Activated CD8-positive, alpha-beta memory T cell treated with anti-CD3 and anti-CD28 coated beads for 36 hours (primary cell): ENCODE data around the gene COX4I1. TPM values are rescaled to one million over a fixed set of nuclear protein-coding genes. Genes with fewer than 3 reads are reported as not detected.

ENCODE experiments used
- CTCF ChIA-PET: fragments of 350-600 bp; sonication (Branson Sonifier 250); formaldehyde crosslinking; loops from one replicate; lab custom pipeline; 2021; ENCODE audit warnings: antibody characterized with exemption; lab: Charles Lee
- POLR2A ChIA-PET: fragments of 350-600 bp; sonication (Branson Sonifier 250); formaldehyde crosslinking; loops from one replicate; lab custom pipeline; 2021; ENCODE audit warnings: antibody characterized with exemption; lab: Charles Lee
- total RNA-seq, 2 experiments: library from RNA; stranded (reverse); gene quantifications; one replicate each; pipeline ENCODE4 v1.2.3, GENCODE V29; 2021

Gene COX4I1
- total RNA-seq, 2 experiments from 2014 or later = 451 to 479 TPM

DNA sequence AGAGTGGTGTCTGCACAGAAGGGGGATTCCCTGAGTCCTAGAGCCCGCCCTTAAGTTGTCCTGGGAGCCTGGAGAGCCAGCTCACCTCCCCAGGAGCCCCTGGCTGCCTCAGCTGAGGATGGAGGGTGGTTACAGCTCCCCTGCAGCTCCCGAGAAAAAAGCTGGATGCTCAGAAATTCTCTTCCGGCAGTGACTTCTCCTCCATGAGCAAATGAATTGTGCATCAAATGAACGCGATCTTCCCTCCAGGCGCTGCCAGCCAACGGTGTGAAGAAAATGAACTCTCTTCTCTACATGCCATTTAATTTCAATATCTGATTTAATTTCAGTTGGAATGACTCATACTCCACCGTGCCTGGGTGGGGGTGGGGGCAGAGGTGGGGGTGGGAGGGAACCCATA is 34.3 kb upstream of the COX4I1 start:
- CTCF ChIA-PET = interaction anchor here (0.5 kb wide), 1 partner anchor 11 kb away, joined by 3 read pairs; no protein-coding TSS in a partner anchor
- POLR2A ChIA-PET = no interaction called here

- ChIA-PET POLR2A (no interaction called here), CTCF (no interaction called here)
Observed at GRCh38 chr16:85765767-85766166, 33.7 kb upstream of the COX4I1 start.

DNA sequence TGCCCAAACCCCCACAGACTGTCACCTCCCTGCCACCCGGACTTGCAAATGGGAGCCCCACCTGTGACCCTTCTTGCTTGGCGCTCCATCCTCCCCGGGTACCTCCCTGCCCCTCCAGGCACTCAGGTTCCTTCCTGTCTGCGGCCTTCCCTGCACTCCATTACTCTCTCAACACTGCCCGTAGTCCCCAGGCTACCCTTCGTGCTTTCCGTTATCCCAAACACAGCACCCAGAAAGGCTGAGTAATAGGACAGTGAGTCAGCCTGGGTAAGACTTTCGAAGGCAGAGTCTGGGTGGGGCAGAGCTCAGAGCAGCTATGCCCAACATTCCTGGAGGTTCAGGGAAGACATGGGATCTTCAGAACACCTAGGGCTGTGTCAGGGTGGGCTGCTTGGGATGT is 32.0 kb upstream of the COX4I1 start:
- POLR2A ChIA-PET = no interaction called here
- CTCF ChIA-PET = no interaction called here

DNA sequence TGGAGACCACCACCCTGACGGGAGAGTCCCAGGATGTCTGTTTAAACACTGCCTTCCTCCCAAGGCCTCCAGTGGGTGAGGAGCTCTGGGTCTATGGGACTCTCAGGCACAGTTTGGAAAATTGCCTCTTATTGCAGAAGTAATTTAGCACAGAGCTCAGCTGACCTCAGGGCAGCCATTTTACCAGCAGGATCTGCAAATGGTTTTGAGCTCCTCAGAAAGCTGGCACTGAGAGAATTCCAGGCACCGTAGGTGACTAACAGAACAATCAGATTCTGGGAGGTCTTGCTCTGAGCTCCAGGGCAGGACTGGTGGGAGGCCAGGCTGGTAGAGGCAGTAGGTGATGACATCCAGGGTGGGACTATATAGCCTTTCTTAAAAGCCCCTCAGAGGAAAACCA is 31.3 kb upstream of the COX4I1 start:
- ChIA-PET POLR2A (no interaction called here), CTCF (no interaction called here)

- CTCF ChIA-PET = no interaction called here
Observed at GRCh38 chr16:85770741-85771140, 28.8 kb upstream of the COX4I1 start.

DNA sequence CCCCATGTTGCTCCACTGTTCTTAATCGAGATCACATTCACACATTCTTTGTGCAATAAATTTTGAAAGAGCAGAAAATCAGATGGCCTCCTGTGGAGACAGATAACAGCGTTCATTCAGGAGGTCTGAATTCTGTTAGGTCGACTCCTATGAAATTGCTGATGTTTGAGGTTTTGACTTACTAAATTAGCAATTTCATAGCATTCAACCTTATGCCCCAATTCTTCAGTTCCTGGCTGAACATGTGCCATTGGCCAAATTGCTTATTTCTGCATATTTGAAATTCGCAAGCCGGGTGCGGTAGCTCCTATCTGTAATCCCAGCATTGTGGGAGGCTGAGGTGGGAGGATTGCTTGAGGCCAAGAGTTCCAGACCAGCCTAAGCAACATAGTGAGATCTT is 26.5 kb upstream of the COX4I1 start:
- ChIA-PET CTCF (interaction anchor here (1.0 kb wide), 1 partner anchor 11 kb away, joined by 3 read pairs; no protein-coding TSS in a partner anchor), POLR2A (no interaction called here)

More at GRCh38 chr16:85770741-85771140, 28.8 kb upstream of the COX4I1 start:
- POLR2A ChIA-PET = interaction anchor here (0.7 kb wide), 1 partner anchor 27 kb away, joined by 4 read pairs; no protein-coding TSS in a partner anchor

DNA sequence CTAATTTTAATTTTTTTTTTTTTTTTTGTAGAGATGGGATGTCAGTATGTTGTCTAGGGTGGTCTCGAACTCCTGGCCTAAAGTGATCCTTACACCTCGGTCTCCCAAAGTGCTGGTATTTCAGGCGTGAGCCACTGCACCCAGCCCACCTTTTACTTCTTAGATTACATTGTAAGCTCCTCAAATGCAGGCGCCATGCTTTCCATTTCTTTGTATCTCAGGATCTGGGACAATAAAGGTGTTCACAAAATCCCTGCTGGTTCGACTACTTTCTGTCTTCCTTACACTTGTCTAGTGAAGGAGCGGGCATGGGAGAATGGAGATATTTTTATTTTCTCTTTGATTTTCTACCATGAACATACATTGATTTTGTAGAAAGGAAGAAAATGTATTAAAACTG is 25.4 kb upstream of the COX4I1 start:
- CTCF ChIA-PET = no interaction called here

GRCh38 chr16:85774811-85775210 is 24.7 kb upstream of the COX4I1 start:
- CTCF ChIA-PET = no interaction called here

More for the DNA sequence above, 25.4 kb upstream of the COX4I1 start:
- POLR2A ChIA-PET = interaction anchor here (0.7 kb wide), 1 partner anchor 302 kb away, joined by 8 read pairs; no protein-coding TSS in a partner anchor

DNA sequence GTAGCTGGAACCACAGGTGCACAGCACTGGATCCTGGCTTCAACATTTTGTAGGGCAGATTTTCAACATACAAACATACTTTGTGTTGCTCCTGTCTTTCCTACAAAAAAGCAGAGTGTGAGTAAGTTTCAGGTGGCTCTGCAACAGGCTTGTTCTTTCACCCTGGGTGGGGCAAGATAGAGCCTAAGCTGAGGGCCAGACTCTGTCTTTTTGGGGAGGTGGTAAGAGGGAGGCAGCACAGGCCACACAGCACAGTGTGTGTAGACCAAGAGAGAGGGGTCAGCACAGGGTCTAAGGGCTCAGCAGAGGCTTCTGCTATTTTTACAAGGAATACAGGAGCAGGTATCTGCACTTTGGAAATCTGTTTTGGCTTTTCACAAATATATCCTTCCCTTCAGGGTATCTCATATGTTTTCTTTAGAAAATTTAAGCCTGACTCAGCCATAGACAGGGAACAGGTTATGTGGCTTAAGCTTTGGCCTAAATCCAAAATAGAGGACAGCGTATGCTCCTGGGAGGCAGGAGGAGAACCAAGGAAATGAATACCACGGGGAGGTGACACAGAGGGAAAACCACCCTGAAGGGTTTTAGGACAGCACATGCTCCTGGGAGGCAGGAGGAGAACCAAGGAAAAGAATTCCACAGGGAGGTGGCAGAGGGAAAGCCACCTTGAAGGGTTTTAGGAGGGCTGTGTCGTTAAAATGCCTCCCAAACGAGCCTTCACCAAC is 21.7 kb upstream of the COX4I1 start:
- POLR2A ChIA-PET = no interaction called here
- CTCF ChIA-PET = no interaction called here

More at GRCh38 chr16:85774811-85775210, 24.7 kb upstream of the COX4I1 start:
- POLR2A ChIA-PET = no interaction called here

DNA sequence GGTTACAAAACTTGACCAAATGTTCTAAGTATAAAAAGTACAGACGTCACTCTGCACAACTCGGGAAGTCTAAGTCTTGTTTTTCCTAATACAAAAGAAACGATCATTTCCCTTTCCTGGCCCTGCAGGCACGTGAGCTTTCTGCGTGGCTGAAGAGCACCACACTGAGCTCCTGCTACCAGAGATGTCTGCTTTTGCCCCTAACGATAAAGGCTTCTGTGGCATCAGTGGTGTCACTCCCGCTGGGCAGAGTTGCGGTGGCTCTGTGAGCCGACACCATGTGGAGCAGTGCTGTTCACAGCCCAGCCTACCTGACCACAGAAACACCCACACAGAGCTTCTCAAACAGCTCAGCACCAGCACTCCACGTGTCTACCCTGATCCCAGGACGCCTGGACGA is 20.6 kb upstream of the COX4I1 start:
- CTCF ChIA-PET = no interaction called here
- POLR2A ChIA-PET = interaction anchor here (0.7 kb wide), 1 partner anchor 11 kb away, joined by 8 read pairs; no protein-coding TSS in a partner anchor

GRCh38 chr16:85780281-85780680 is 19.2 kb upstream of the COX4I1 start:
- ChIA-PET POLR2A (no interaction called here), CTCF (no interaction called here)

- CTCF ChIA-PET = interaction anchor here (0.6 kb wide), 1 partner anchor 658 kb away, joined by 3 read pairs; no protein-coding TSS in a partner anchor
- POLR2A ChIA-PET = interaction anchor here (0.6 kb wide), 1 partner anchor 1857 kb away, joined by 9 read pairs; no protein-coding TSS in a partner anchor
Observed at GRCh38 chr16:85781156-85781555, 18.3 kb upstream of the COX4I1 start.

DNA sequence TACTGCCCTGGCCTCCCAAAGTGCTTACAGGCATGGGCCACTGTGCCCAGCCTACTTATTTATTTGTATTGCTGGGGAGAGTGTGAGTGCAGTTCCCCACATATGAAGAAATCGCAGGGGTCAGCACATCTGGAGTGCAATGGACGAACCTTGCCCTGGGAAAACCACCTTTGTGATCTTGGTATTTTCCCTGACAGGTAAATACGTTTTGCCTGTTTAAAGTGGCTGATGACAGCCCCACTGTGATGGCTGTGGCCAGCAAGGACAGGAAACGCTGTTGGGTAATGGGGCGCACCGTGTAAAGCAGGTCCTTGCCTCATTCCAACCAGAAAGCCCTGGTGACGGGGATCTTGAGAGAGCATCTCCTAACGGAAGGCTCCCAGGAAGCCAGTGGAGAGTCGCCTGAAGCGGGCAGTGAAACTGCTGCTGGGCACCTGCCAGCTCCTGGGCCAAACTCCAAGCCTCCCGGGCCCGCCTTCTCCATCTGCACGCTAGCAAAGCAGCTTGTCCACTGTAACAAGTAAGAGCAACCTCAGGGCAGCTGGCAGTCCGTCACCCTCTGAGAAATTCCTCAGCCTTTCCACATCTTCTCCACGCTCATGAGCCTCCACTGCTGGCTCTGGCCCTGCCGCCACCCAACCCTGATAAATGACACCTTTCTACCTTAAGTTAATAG is 17.7 kb upstream of the COX4I1 start:
- POLR2A ChIA-PET = interaction anchor here (0.6 kb wide), 1 partner anchor 1858 kb away, joined by 9 read pairs; no protein-coding TSS in a partner anchor
- CTCF ChIA-PET = no interaction called here

DNA sequence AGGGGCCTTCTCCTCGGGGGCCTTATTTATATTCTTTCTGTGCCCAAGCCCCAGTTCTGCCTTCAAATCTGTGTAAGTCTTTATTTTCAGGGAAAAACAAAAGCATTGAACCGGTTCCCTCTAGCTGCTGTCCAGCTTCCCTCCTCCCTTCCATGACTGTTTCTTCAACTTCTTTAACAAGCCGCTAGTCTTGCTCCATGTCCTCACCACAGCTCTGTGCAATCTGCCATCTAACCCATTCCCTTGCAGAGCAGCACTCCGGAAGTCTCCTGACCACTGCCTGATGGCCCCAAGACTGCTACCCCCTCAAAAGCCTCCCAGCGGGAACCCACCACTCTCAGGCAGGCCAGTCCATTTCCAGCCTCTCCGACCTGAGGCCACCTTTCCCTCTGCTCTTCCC is 17.0 kb upstream of the COX4I1 start:
- POLR2A ChIA-PET = no interaction called here

GRCh38 chr16:85783441-85783840 is 16.1 kb upstream of the COX4I1 start:
- POLR2A ChIA-PET = no interaction called here
- CTCF ChIA-PET = interaction anchor here (0.9 kb wide), 1 partner anchor 12 kb away, joined by 3 read pairs; no protein-coding TSS in a partner anchor

More for the DNA sequence above, 17.0 kb upstream of the COX4I1 start:
- CTCF ChIA-PET = no interaction called here

DNA sequence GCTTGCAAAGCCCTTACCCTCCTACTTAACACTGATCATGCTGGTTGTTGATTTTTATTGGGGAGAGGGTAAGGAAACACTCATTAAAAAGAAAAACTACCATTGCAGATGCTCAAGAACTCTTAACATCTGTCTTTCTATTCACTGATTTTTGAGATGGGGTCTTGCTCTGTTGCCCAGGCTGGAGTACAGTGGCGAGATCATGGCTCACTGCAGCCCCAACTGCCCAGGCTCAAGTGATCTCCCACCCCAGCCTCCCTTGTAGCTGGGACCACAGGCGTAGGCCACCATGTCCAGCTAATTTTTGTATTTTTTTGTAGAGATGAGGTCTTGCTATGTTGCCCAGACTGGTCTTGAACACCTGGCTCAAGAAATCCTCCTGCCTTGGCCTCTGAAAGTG is 14.7 kb upstream of the COX4I1 start:
- ChIA-PET CTCF (no interaction called here), POLR2A (no interaction called here)

GRCh38 chr16:85785927-85786326 is 13.6 kb upstream of the COX4I1 start:
- ChIA-PET POLR2A (no interaction called here), CTCF (no interaction called here)

DNA sequence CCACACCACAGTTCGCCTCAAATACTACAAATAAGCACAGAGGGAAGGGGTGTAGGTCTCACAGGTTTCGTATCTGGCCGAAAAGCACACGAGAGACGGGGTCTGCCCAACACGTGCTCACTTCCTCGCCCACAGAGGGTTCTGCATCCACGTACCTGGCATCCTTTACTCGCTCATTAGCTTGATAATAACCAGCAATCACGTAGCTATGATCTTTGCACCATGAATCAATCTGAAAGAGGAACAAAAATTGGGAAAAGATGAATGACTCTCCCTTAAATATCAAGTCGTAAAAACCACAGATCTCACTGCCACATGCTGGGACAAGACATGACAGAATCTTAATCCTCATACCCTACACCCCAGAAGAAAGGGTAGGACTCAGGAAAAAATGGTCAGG is 10.7 kb upstream of the COX4I1 start:
- CTCF ChIA-PET = interaction anchor here (1.1 kb wide), 1 partner anchor 11 kb away, joined by 3 read pairs; no protein-coding TSS in a partner anchor
- POLR2A ChIA-PET = no interaction called here

DNA sequence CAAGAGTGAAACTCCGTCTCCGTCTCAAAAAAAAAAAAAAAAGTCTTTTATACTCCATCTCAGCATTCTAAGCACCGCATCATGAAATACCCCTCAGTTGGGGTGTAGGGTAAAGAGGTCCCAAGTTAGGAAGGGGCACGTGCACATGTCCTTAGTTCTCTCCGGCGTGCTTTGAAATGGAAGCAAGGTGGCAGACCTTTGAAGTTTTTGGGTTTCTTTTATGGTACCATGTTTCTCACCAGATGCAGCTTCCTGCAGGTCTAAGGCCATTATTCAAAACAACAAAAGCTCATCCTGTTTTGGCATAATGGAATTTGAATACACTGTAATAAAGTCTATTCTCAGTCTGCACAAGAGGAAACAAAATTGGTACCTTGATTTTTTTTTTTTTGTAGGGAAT is 9.7 kb upstream of the COX4I1 start:
- CTCF ChIA-PET = no interaction called here
- POLR2A ChIA-PET = interaction anchor here (1.3 kb wide), 1 partner anchor 10 kb away, joined by 8 read pairs; no protein-coding TSS in a partner anchor
